T-helper 2 cell treated with Interferon-gamma antibody and Interleukin-4, amounts not matched to agents 5 μg/mL and 100 μg/mL, for 36 hours (primary cell): Measurements from ENCODE around the gene FBXW2.
A peak's percentile ranks its signal among the peaks of the same experiment; 100 is the strongest.
"Not testable (repeated sequence)": the region's sequence is repeated elsewhere in the genome, so short reads cannot be mapped to it uniquely, and the experiment has no call there.

Source experiments
- DNase-seq: peaks from one replicate; pipeline ENCODE4 v3.0.0; 2021; ENCODE audit warnings: low spot score
- H3K27ac Mint-ChIP-seq: one replicate; pipeline ENCODE4 v1.8.0; 2021; ENCODE audit warnings: mild to moderate bottlenecking, mixed read lengths
- H3K27me3 Mint-ChIP-seq: one replicate; pipeline ENCODE4 v1.8.0; 2021; ENCODE audit warnings: low read depth, mixed read lengths
- H3K36me3 Mint-ChIP-seq: one replicate; pipeline ENCODE4 v1.8.0; 2021; ENCODE audit warnings: low read depth, mixed read lengths
- H3K4me1 Mint-ChIP-seq: one replicate; pipeline ENCODE4 v1.8.0; 2021; ENCODE audit warnings: low read depth, mixed read lengths
- H3K4me3 Mint-ChIP-seq: one replicate; pipeline ENCODE4 v1.8.0; 2022; ENCODE audit warnings: mild to moderate bottlenecking, moderate library complexity, mixed read lengths
- H3K9me3 Mint-ChIP-seq: one replicate; pipeline ENCODE4 v1.8.0; 2021; ENCODE audit warnings: mixed read lengths

The FBXW2 gene

GRCh38 chr9:120807607-120808379 lies 14.6 kb upstream of the FBXW2 start:
- H3K36me3 Mint-ChIP-seq, result peaks cover 18% of the 10 kb centered on the region
- DNase-seq, result no peak
- no peaks in the 10 kb centered on the region for H3K27me3 Mint-ChIP-seq
- no peak overlapping the region for H3K27ac Mint-ChIP-seq
- H3K9me3 Mint-ChIP-seq, result peaks cover 50% of the 10 kb centered on the region
- no peak overlapping the region for H3K4me3 Mint-ChIP-seq
- no peaks in the 10 kb centered on the region for H3K4me1 Mint-ChIP-seq

GRCh38 chr9:120804784-120805363 lies 11.7 kb upstream of the FBXW2 start:
- peaks cover 17% of the 10 kb centered on the region for H3K36me3 Mint-ChIP-seq
- not testable (repeated sequence) for H3K4me1 Mint-ChIP-seq, H3K27me3 Mint-ChIP-seq, H3K4me3 Mint-ChIP-seq, H3K27ac Mint-ChIP-seq, DNase-seq
- H3K9me3 Mint-ChIP-seq, result peaks cover 47% of the 10 kb centered on the region

GRCh38 chr9:120801441-120801840 lies 8.2 kb upstream of the FBXW2 start:
- H3K9me3 Mint-ChIP-seq, result peaks cover 18% of the 10 kb centered on the region
- DNase-seq, result no peak
- H3K36me3 Mint-ChIP-seq, result peaks cover 4% of the 10 kb centered on the region
- H3K27me3 Mint-ChIP-seq, result no peaks in the 10 kb centered on the region
- no peak overlapping the region for H3K27ac Mint-ChIP-seq
- no peak overlapping the region for H3K4me3 Mint-ChIP-seq
- no peaks in the 10 kb centered on the region for H3K4me1 Mint-ChIP-seq

GRCh38 chr9:120791161-120791560 lies 2.1 kb downstream of the FBXW2 start:
- peaks cover 38% of the 10 kb centered on the region for H3K36me3 Mint-ChIP-seq
- DNase-seq, result no peak
- no peaks in the 10 kb centered on the region for H3K27me3 Mint-ChIP-seq
- H3K4me1 Mint-ChIP-seq, result peaks cover 46% of the 10 kb centered on the region
- H3K4me3 Mint-ChIP-seq, result peak overlapping the region; percentile 98
- peak overlapping the region; percentile 63 for H3K27ac Mint-ChIP-seq
- no peaks in the 10 kb centered on the region for H3K9me3 Mint-ChIP-seq

GRCh38 chr9:120787933-120788332 lies 5.3 kb downstream of the FBXW2 start:
- peaks cover 57% of the 10 kb centered on the region for H3K36me3 Mint-ChIP-seq
- H3K27ac Mint-ChIP-seq, result no peak overlapping the region
- H3K4me1 Mint-ChIP-seq, result peaks cover 40% of the 10 kb centered on the region
- no peak overlapping the region for H3K4me3 Mint-ChIP-seq
- no peaks in the 10 kb centered on the region for H3K9me3 Mint-ChIP-seq
- no peaks in the 10 kb centered on the region for H3K27me3 Mint-ChIP-seq
- DNase-seq, result no peak

- peaks cover 56% of the 10 kb centered on the region for H3K36me3 Mint-ChIP-seq
- no peak overlapping the region for H3K27ac Mint-ChIP-seq
- no peak for DNase-seq
- H3K9me3 Mint-ChIP-seq, result no peaks in the 10 kb centered on the region
- peaks cover 18% of the 10 kb centered on the region for H3K4me1 Mint-ChIP-seq
- H3K27me3 Mint-ChIP-seq, result no peaks in the 10 kb centered on the region
- no peak overlapping the region for H3K4me3 Mint-ChIP-seq
Observed at GRCh38 chr9:120783602-120784047, 9.6 kb downstream of the FBXW2 start.

- H3K36me3 Mint-ChIP-seq, result peaks cover 56% of the 10 kb centered on the region
- no peaks in the 10 kb centered on the region for H3K9me3 Mint-ChIP-seq
- H3K27me3 Mint-ChIP-seq, result no peaks in the 10 kb centered on the region
- no peak overlapping the region for H3K4me3 Mint-ChIP-seq
- no peak overlapping the region for H3K27ac Mint-ChIP-seq
- H3K4me1 Mint-ChIP-seq, result peaks cover 14% of the 10 kb centered on the region
- no peak for DNase-seq
Observed at GRCh38 chr9:120781236-120781635, 12.0 kb downstream of the FBXW2 start.

GRCh38 chr9:120780367-120780766 lies 12.8 kb downstream of the FBXW2 start:
- no peaks in the 10 kb centered on the region for H3K9me3 Mint-ChIP-seq
- H3K27ac Mint-ChIP-seq, result no peak overlapping the region
- no peak for DNase-seq
- H3K27me3 Mint-ChIP-seq, result no peaks in the 10 kb centered on the region
- no peak overlapping the region for H3K4me3 Mint-ChIP-seq
- peaks cover 55% of the 10 kb centered on the region for H3K36me3 Mint-ChIP-seq
- H3K4me1 Mint-ChIP-seq, result peaks cover 10% of the 10 kb centered on the region

- peaks cover 6% of the 10 kb centered on the region for H3K4me1 Mint-ChIP-seq
- H3K36me3 Mint-ChIP-seq, result peaks cover 57% of the 10 kb centered on the region
- no peaks in the 10 kb centered on the region for H3K9me3 Mint-ChIP-seq
- H3K4me3 Mint-ChIP-seq, result no peak overlapping the region
- no peak overlapping the region for H3K27ac Mint-ChIP-seq
- DNase-seq, result no peak
- no peaks in the 10 kb centered on the region for H3K27me3 Mint-ChIP-seq
Observed at GRCh38 chr9:120779227-120779626, 14.0 kb downstream of the FBXW2 start.

GRCh38 chr9:120778758-120779157 lies 14.5 kb downstream of the FBXW2 start:
- DNase-seq, result no peak
- H3K4me1 Mint-ChIP-seq, result peaks cover 6% of the 10 kb centered on the region
- no peaks in the 10 kb centered on the region for H3K27me3 Mint-ChIP-seq
- no peaks in the 10 kb centered on the region for H3K9me3 Mint-ChIP-seq
- H3K4me3 Mint-ChIP-seq, result no peak overlapping the region
- peaks cover 52% of the 10 kb centered on the region for H3K36me3 Mint-ChIP-seq
- no peak overlapping the region for H3K27ac Mint-ChIP-seq

- H3K4me3 Mint-ChIP-seq, result no peak overlapping the region
- DNase-seq, result no peak
- H3K36me3 Mint-ChIP-seq, result peaks cover 46% of the 10 kb centered on the region
- peaks cover 5% of the 10 kb centered on the region for H3K4me1 Mint-ChIP-seq
- no peak overlapping the region for H3K27ac Mint-ChIP-seq
- no peaks in the 10 kb centered on the region for H3K9me3 Mint-ChIP-seq
- no peaks in the 10 kb centered on the region for H3K27me3 Mint-ChIP-seq
Observed at GRCh38 chr9:120777229-120777628, 16.0 kb downstream of the FBXW2 start.

GRCh38 chr9:120776788-120777187 lies 16.4 kb downstream of the FBXW2 start:
- Mint-ChIP-seq H3K27me3 (no peaks in the 10 kb centered on the region), H3K4me3 (no peak overlapping the region), H3K4me1 (peaks cover 5% of the 10 kb centered on the region), H3K9me3 (no peaks in the 10 kb centered on the region), H3K36me3 (peaks cover 45% of the 10 kb centered on the region), H3K27ac (no peak overlapping the region)
- no peak for DNase-seq

GRCh38 chr9:120775859-120776258 lies 17.4 kb downstream of the FBXW2 start:
- H3K27me3 Mint-ChIP-seq, result no peaks in the 10 kb centered on the region
- H3K27ac Mint-ChIP-seq, result no peak overlapping the region
- peaks cover 10% of the 10 kb centered on the region for H3K4me1 Mint-ChIP-seq
- no peaks in the 10 kb centered on the region for H3K9me3 Mint-ChIP-seq
- H3K36me3 Mint-ChIP-seq, result peaks cover 47% of the 10 kb centered on the region
- no peak for DNase-seq
- H3K4me3 Mint-ChIP-seq, result no peak overlapping the region

GRCh38 chr9:120774719-120775118 lies 18.5 kb downstream of the FBXW2 start:
- Mint-ChIP-seq H3K9me3 (no peaks in the 10 kb centered on the region), H3K4me1 (peaks cover 15% of the 10 kb centered on the region), H3K27ac (peak overlapping the region; percentile 60), H3K27me3 (no peaks in the 10 kb centered on the region), H3K4me3 (no peak overlapping the region), H3K36me3 (peaks cover 50% of the 10 kb centered on the region)
- DNase-seq, result no peak
